ENCODE results near the gene TMEM54. TPM values are rescaled to one million over a fixed set of nuclear protein-coding genes. Genes with fewer than 3 reads are reported as not detected.
"Not testable (repeated sequence)": the region's sequence is repeated elsewhere in the genome, so short reads cannot be mapped to it uniquely, and the experiment has no call there.

TMEM54 gene
- polyA plus RNA-seq, 3 donors, result 19.6 to 41.3 (median 24.4) TPM

GRCh38 chr1:32924881-32925344 lies 23.7 kb upstream of the TMEM54 start:
- 6 to 12% (median 11%) methylated on average over 25 to 31 of the region's 31 CpGs for WGBS, 3 donors
- H3K27ac ChIP-seq (ENCODE audit: low read depth, low read length), result no peak overlapping the region

- 43 to 74% (median 51%) methylated on average over 7 of the region's 7 CpGs for WGBS, 3 donors
- no peak overlapping the region for H3K27ac ChIP-seq (ENCODE audit: low read depth, low read length)
These were observed 19.6 kb upstream of the TMEM54 start for GRCh38 chr1:32920833-32921232.

DNA sequence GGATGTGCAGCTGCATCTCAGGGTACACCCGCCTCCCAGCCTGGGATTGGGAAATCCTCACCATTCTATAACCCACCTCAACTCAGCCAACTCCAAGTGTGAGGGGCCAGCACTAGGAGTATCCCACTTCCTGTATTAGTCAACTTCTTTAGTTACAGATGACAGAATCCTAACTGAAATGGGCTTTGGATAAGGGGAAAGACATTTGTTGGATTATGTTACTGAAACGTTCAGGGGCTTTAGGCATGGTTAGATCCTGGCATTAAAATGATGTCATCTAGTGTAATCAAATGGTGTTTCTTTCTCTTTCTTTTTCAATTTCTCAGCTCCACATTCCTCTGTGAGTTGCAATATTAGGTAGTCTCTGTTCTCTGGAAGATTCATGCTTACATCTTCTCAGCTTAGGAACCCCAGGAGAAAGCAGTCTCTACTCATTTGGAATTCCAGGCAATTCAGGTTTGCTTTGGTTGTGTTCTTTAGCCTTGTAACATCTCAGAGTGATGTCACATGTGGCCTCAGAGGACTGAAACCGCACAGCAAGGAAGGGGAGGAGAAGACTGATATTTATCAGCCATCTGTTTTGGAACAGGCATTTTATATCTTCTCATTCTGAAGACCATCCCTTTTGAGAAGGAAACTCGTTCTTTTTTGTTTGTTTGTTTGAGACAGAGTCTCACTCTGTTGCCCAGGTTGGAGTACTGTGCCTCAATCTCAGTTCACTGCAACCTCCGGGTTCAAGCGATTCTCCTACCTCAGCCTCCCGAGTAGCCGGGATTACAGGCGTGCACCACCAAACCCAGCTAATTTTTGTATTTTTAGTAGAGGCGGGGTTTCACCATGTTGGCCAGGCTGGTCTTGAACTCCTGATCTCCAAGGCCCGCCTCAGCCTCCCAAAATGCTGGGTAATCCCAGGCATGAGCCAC lies 18.9 kb upstream of the TMEM54 start:
- H3K27ac ChIP-seq (ENCODE audit: low read depth, low read length), result no peak overlapping the region
- 77 to 81% (median 80%) methylated on average over 11 of the region's 11 CpGs for WGBS, 3 donors

DNA sequence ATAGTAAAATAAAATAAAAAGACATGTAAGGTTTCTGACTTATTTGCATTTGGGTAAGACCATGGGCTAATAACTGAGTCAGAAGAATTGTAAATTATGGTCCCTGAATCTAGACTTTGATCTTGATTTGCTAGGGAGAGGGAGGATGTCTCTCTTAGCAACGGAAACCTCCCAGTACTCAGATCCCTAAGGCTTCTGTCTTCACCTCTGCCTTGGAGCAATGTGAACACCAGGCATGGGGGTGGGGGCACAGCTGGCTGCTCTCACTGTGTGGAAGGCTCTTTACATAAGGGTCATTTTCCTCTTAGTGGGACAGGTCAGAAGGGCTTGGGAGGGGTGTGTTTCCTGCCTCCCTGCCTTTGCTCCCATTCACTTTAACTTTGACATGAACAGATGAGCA lies 17.0 kb upstream of the TMEM54 start:
- 42 to 52% (median 45%) methylated on average over 1 of the region's 1 CpG for WGBS, 3 donors

GRCh38 chr1:32917521-32917920 lies 16.3 kb upstream of the TMEM54 start:
- H3K27ac ChIP-seq (ENCODE audit: low read depth, low read length), result no peak overlapping the region
- 41 to 77% (median 59%) methylated on average over 7 of the region's 7 CpGs for WGBS, 3 donors

More for the DNA sequence above, 17.0 kb upstream of the TMEM54 start:
- no peak overlapping the region for H3K27ac ChIP-seq (ENCODE audit: low read depth, low read length)

- 89 to 91% (median 90%) methylated on average over 12 of the region's 12 CpGs for WGBS, 3 donors
- H3K27ac ChIP-seq (ENCODE audit: low read depth, low read length), result no peak overlapping the region
These were observed 14.8 kb upstream of the TMEM54 start for GRCh38 chr1:32915766-32916706.

DNA sequence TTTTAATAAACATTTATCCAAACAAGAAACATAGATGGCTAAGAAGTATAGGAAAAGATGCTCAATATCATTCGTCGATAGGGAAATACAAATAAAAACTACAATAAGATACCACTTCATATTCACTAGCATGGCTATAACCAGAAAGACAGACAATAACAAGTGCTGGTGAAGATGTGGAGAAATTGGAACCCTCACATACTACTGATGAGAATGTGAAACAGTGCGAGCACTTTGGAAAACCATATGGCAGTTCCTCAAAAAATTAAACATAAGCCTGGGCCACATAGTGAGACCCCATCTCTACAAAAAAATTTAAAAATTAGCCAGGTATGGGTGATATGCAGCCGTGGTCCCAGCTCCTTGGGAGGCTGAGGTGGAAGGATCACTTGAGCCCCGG lies 9.1 kb upstream of the TMEM54 start:
- 91 to 98% (median 93%) methylated on average over 5 of the region's 5 CpGs for WGBS, 3 donors

DNA sequence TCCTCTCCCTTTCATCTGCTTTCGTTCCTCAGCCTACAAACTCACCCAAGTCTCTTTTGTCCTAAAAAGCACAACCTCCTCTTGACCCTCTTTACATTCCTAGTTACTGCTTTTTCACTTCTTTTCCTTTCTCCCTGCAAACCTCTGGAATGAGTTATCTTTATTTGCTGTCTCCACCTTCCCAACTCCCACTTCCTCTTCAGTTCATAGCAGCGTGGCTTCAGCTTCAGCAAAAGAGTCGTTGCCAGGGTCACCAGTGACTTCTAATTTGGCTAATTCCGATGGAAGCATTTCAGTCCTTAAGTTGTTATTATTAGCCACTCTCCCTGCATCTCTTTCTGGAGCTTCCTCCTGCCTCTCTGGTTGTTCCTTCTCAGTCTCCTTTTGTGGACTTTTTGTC lies 6.2 kb upstream of the TMEM54 start:
- no peak overlapping the region for H3K27ac ChIP-seq (ENCODE audit: low read depth, low read length)
- 17 to 22% (median 22%) methylated on average over 4 of the region's 4 CpGs for WGBS, 3 donors

More for the DNA sequence above, 9.1 kb upstream of the TMEM54 start:
- no peak overlapping the region for H3K27ac ChIP-seq (ENCODE audit: low read depth, low read length)

GRCh38 chr1:32906654-32907053 lies 5.5 kb upstream of the TMEM54 start:
- H3K27ac ChIP-seq (ENCODE audit: low read depth, low read length), result no peak overlapping the region
- 83 to 87% (median 83%) methylated on average over 7 of the region's 7 CpGs for WGBS, 3 donors

DNA sequence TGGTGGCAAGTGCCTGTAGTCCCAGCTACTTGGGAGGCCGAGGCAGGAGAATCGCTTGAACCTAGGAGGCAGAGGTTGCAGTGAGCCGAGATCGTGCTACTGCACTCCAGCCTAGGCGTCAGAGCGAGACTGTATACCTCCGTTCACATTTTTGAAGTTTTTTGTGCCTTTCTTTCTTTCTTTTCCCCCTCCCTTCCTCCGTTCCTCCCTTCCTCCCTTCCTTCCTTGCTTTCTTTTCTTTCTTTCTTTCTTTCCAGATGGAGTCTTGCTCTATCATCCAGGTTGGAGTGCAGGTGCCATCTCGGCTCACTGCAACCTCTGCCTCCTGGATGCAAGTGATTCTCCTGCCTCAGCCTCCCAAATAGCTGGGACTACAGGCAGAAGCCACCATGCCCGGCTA lies 4.4 kb upstream of the TMEM54 start:
- WGBS, 3 donors, result 81 to 83% (median 82%) methylated on average over 10 of the region's 10 CpGs
- H3K27ac ChIP-seq (ENCODE audit: low read depth, low read length), result not testable (repeated sequence)

- H3K27ac ChIP-seq (ENCODE audit: low read depth, low read length), result no peak overlapping the region
- WGBS, 3 donors, result 28 to 73% (median 61%) methylated on average over 2 of the region's 2 CpGs
These were observed 3.6 kb upstream of the TMEM54 start for GRCh38 chr1:32904797-32905196.

- no peak overlapping the region for H3K27ac ChIP-seq (ENCODE audit: low read depth, low read length)
- 57 to 75% (median 68%) methylated on average over 3 of the region's 3 CpGs for WGBS, 3 donors
These were observed 3.0 kb upstream of the TMEM54 start for GRCh38 chr1:32903991-32904785.

GRCh38 chr1:32902535-32902920 lies 1.3 kb upstream of the TMEM54 start:
- WGBS, 3 donors, result 66 to 74% (median 70%) methylated on average over 6 of the region's 6 CpGs

DNA sequence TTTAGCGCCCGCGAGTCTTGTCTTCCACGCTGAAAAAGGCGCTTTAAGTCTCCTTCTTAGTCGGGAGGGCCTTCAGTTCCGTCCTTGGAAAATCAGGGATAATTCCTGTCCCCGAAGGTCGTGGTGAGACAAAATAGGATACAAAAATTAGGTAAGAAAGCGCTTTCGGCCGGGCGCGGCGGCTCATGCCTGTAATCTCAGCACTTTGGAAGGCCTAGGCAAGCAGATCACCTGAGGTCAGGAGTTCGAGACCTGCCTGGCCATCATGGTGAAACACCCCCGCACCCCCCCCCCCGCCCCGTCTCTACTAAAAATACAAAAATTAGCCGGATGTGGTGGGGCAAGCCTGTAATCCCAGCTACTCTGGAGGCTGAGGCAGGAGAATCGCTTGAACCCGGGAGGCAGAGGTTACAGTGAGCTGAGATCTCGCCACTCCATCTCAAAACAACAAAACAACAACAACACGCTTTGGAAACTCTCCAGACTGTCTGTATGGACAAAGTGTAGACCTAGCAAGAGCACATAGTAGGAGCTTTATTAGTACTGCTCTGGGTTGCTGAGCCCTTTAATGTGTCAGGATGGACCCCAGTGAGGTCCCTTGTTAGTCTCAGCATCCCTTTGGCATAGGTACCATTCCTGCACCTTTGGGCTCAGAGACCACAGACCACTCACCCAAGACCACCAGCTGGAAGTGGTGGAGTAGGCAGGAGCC lies 790 bp upstream of the TMEM54 start:
- H3K27ac ChIP-seq (ENCODE audit: low read depth, low read length), result no peak overlapping the region
- WGBS, 3 donors, result 43 to 51% (median 46%) methylated on average over 20 to 24 of the region's 24 CpGs

More at GRCh38 chr1:32902535-32902920, 1.3 kb upstream of the TMEM54 start:
- no peak overlapping the region for H3K27ac ChIP-seq (ENCODE audit: low read depth, low read length)

DNA sequence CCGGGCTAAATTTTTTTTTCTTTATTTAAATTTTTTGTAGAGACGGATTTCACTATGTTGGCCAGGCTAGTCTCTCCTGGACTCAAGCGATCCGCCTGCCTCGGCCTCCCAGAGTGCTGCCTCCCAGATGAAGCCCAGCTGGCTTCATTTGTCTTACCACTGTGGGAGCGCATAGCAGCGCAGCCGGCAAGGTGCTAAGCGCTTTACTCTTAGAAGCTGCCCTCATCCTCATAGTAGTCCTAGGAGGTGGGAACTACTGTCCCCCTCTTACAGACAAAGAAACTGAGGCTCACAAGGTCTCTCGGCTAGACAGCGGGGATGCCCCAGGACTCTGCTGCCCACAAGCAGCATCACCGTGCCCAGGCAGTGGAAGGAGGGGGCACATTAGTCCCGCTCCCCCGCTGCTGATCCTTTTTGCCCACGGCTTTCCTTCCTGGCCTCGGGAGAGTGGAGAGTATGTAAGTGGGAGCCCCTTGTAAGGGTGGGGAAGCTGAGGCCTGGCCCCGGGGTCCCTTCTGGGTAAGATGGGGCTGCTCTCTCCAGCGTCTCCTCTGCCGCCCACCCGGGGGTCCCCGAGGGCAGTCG lies 726 bp downstream of the TMEM54 start:
- 23 to 30% (median 28%) methylated on average over 17 to 22 of the region's 22 CpGs for WGBS, 3 donors
- no peak overlapping the region for H3K27ac ChIP-seq (ENCODE audit: low read depth, low read length)

- WGBS, 3 donors, result 73 to 76% (median 74%) methylated on average over 7 of the region's 7 CpGs
- no peak overlapping the region for H3K27ac ChIP-seq (ENCODE audit: low read depth, low read length)
These were observed 1.4 kb downstream of the TMEM54 start for GRCh38 chr1:32899586-32900296.

DNA sequence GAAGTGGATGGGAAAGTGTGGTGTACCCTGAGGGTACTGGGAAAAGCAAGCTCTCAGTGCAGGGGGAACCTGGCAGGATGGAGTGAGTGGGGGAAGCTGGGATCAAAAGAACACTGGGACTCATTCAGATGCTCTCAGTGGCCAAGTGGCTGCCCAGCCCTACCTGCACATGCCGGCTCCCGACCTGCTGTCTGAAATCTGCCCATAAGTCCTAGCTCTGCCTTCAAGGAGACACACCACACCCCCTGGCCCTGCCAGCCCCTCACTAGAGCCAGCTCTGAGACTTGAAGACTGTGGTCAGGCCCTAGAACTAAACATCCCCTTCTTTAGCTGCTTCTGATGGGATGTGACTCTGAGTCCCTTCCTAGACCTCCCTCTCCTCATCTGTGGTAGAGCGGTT lies 2.2 kb downstream of the TMEM54 start:
- no peak overlapping the region for H3K27ac ChIP-seq (ENCODE audit: low read depth, low read length)
- 90 to 99% (median 97%) methylated on average over 3 of the region's 3 CpGs for WGBS, 3 donors

Data from adipose tissue (tissue), 3 donors.